SK-N-SH (cell line): ENCODE data around the gene SLC2A10. TPM values are rescaled to one million over a fixed set of nuclear protein-coding genes. Genes with fewer than 3 reads are reported as not detected.

Experiments
- CTCF ChIA-PET: fragments of 300-600, 350-600 bp; formaldehyde crosslinking; extraction: SDS; loops from one replicate; lab custom pipeline; 2021; lab: Yijun Ruan, JAX
- POLR2A ChIA-PET: fragments of 350-600 bp; sonication (Branson Sonifier 250); formaldehyde crosslinking; extraction: SDS; loops from one replicate; lab custom pipeline; 2020; ENCODE audit warnings: antibody characterized with exemption, inconsistent platforms; lab: Yijun Ruan, JAX
- DNase-seq: peaks from one replicate; pipeline ENCODE4 v3.0.0; 2012
- H2AFZ ChIP-seq: fragments of 200-600 bp; sonication (generic); 2 replicates; pipeline ENCODE4 v1.8.1; 2016; ENCODE audit warnings: antibody characterized with exemption, mild to moderate bottlenecking, low read depth
- H3F3A ChIP-seq: fragments of 200-600 bp; sonication (generic); replicated peaks from 2 replicates; pipeline ENCODE3; 2016; ENCODE audit warnings: antibody characterized with exemption, mild to moderate bottlenecking; ENCODE audit not compliant: insufficient read depth
- H3K27ac ChIP-seq, 2 experiments: fragments of 200-500 bp in 1 of 2; fragments of 200-600 bp in 1 of 2; sonication (Bioruptor generic) in 1 of 2; sonication (generic), shearing (Covaris generic) in 1 of 2; 2 replicates each; pipeline versions ENCODE4 v1.5.1 to v1.6.1; 2014 to 2016; ENCODE audit warnings: low read depth in 2 of 2, inconsistent platforms in 1 of 2, low read length in 1 of 2, mild to moderate bottlenecking in 1 of 2, mixed read lengths in 1 of 2
- H3K27me3 ChIP-seq: fragments of 200-600 bp; sonication (generic), shearing (Covaris generic); 2 replicates; pipeline ENCODE4 v1.6.1; 2016; ENCODE audit warnings: mixed run types; ENCODE audit not compliant: insufficient read depth
- H3K36me3 ChIP-seq, 2 experiments: fragments of 200-500 bp in 1 of 2; fragments of 200-600 bp in 1 of 2; sonication (Bioruptor generic) in 1 of 2; sonication (generic) in 1 of 2; replicated peaks in 1 of 2; 2 replicates each; pipeline versions ENCODE3 to v1.5.1; 2014 to 2016; ENCODE audit warnings: low read length in 1 of 2, mild to moderate bottlenecking in 1 of 2; ENCODE audit not compliant: insufficient read depth in 2 of 2, control insufficient read depth in 1 of 2
- H3K4me1 ChIP-seq, 2 experiments: fragments of 200-500 bp in 1 of 2; fragments of 200-600 bp in 1 of 2; sonication (Bioruptor generic) in 1 of 2; sonication (generic), shearing (Covaris generic) in 1 of 2; 2 replicates each; pipeline versions ENCODE4 v1.5.1 to v1.6.1; 2014 to 2016; ENCODE audit warnings: low read depth in 1 of 2, low read length in 1 of 2, mixed run types in 1 of 2; ENCODE audit not compliant: insufficient read depth in 2 of 2, control insufficient read depth in 1 of 2
- H3K4me2 ChIP-seq: fragments of 200-600 bp; sonication (generic), shearing (Covaris generic); 2 replicates; pipeline ENCODE4 v1.6.1; 2017; ENCODE audit warnings: mixed run types
- H3K4me3 ChIP-seq, 2 experiments: fragments of 200-500 bp in 1 of 2; fragments of 200-600 bp in 1 of 2; sonication (Bioruptor generic) in 1 of 2; sonication (generic), shearing (Covaris generic) in 1 of 2; 2 replicates each; pipeline versions ENCODE4 v1.5.1 to v1.8.1; 2014 to 2016; ENCODE audit warnings: low read depth in 2 of 2, inconsistent platforms in 1 of 2, low read length in 1 of 2, mild to moderate bottlenecking in 1 of 2, mixed read lengths in 1 of 2, moderate library complexity in 1 of 2
- H3K79me2 ChIP-seq: fragments of 200-600 bp; sonication (generic); 2 replicates; pipeline ENCODE4 v1.8.1; 2017; ENCODE audit warnings: mild to moderate bottlenecking; ENCODE audit not compliant: insufficient read depth
- H3K9ac ChIP-seq: fragments of 200-600 bp; sonication (generic); 2 replicates; pipeline ENCODE4 v1.6.1; 2017; ENCODE audit warnings: mixed run types
- H3K9me2 ChIP-seq: fragments of 200-600 bp; sonication (generic); 2 replicates; pipeline ENCODE4 v1.6.1; 2017; ENCODE audit warnings: mixed run types
- H3K9me3 ChIP-seq: fragments of 200-600 bp; sonication (generic); 2 replicates; pipeline ENCODE4 v1.6.1; 2017; ENCODE audit warnings: mixed run types, mild to moderate bottlenecking, moderate library complexity
- H4K20me1 ChIP-seq: fragments of 200-600 bp; sonication (generic); 2 replicates; pipeline ENCODE4 v1.6.1; 2017; ENCODE audit warnings: mild to moderate bottlenecking, mixed run types; ENCODE audit not compliant: insufficient read depth
- CHD2 ChIP-seq: fragments of 150-350 bp; IDR thresholded peaks from 2 replicates; pipeline ENCODE4 v1.6.1; 2018; ENCODE audit warnings: low read length; ENCODE audit not compliant: partially characterized antibody
- ELF1 ChIP-seq: IDR thresholded peaks from 2 replicates; pipeline ENCODE4 v1.4.0; 2012
- EP300 ChIP-seq, 2 experiments: IDR thresholded peaks; 2 replicates each; pipeline versions ENCODE4 v1.4.0 to v1.6.1; 2012; ENCODE audit warnings: borderline replicate concordance in 1 of 2, low read depth in 1 of 2, low read length in 1 of 2
- FOSL2 ChIP-seq: IDR thresholded peaks from 2 replicates; pipeline ENCODE4 v1.4.0; 2012; ENCODE audit warnings: low read depth, mild to moderate bottlenecking, moderate library complexity, borderline replicate concordance
- FOXJ3 ChIP-seq: sonication (generic); formaldehyde crosslinking; IDR thresholded peaks from 2 replicates; pipeline ENCODE4 v1.5.1; 2020; ENCODE audit warnings: mild to moderate bottlenecking, missing genetic modification reagents
- FOXM1 ChIP-seq: IDR thresholded peaks from 2 replicates; pipeline ENCODE4 v1.4.0; 2012; ENCODE audit warnings: low read depth, mild to moderate bottlenecking
- GABPA ChIP-seq: IDR thresholded peaks from 2 replicates; pipeline ENCODE4 v1.4.0; 2012; ENCODE audit warnings: low read depth, mild to moderate bottlenecking
- JUND ChIP-seq: IDR thresholded peaks from 2 replicates; pipeline ENCODE4 v1.4.0; 2012
- MEF2A ChIP-seq: IDR thresholded peaks from 2 replicates; pipeline ENCODE4 v1.4.0; 2012; ENCODE audit warnings: low read depth, borderline replicate concordance
- MXI1 ChIP-seq: IDR thresholded peaks from 2 replicates; pipeline ENCODE4 v1.6.1; 2012; ENCODE audit warnings: mild to moderate bottlenecking, low read depth, low read length, improper control_type of control experiment
- POLR2AphosphoS5 ChIP-seq: IDR thresholded peaks from 2 replicates; pipeline ENCODE4 v1.6.1; 2012; ENCODE audit warnings: low read depth, low read length
- RAD21 ChIP-seq: IDR thresholded peaks from 2 replicates; pipeline ENCODE4 v1.6.1; 2012; ENCODE audit warnings: mild to moderate bottlenecking, low read length
- RCOR1 ChIP-seq: fragments of 150-350 bp; IDR thresholded peaks from 2 replicates; pipeline ENCODE4 v1.6.1; 2017; ENCODE audit warnings: antibody characterized with exemption, low read length
- RXRA ChIP-seq: IDR thresholded peaks from 2 replicates; pipeline ENCODE4 v1.4.0; 2012; ENCODE audit warnings: low read depth, mild to moderate bottlenecking, borderline replicate concordance
- SIN3A ChIP-seq: IDR thresholded peaks from 2 replicates; pipeline ENCODE4 v1.6.1; 2012; ENCODE audit warnings: low read depth, mild to moderate bottlenecking, low read length, moderate library complexity, borderline replicate concordance
- TAF1 ChIP-seq: IDR thresholded peaks from 2 replicates; pipeline ENCODE4 v1.6.1; 2012; ENCODE audit warnings: low read depth, mild to moderate bottlenecking, low read length, moderate library complexity, borderline replicate concordance
- TEAD4 ChIP-seq: IDR thresholded peaks from 2 replicates; pipeline ENCODE4 v1.4.0; 2012; ENCODE audit warnings: mild to moderate bottlenecking, borderline replicate concordance; ENCODE audit not compliant: insufficient read depth
- YY1 ChIP-seq: IDR thresholded peaks from 2 replicates; pipeline ENCODE4 v1.4.0; 2012; ENCODE audit warnings: low read depth, mild to moderate bottlenecking
- WGBS: methylation state at CpG from one replicate; pipeline ENCODE4 v1.1.6; 2017; ENCODE audit warnings: low lambda C conversion rate; 5-methylcytosine and 5-hydroxymethylcytosine counted together
- polyA plus RNA-seq, 3 experiments: library from polyadenylated mRNA; depleted of rRNA; stranded (reverse); fragments of >200 nt; gene quantifications; 2 replicates each; pipeline ENCODE4 v1.2.3, GENCODE V29; 2012
- TF ChIP-seq, protein P1 (sequence below): IDR thresholded peaks from 2 replicates; pipeline ENCODE4 v1.4.0; 2012; ENCODE audit warnings: low read depth
- TF ChIP-seq, protein P2 (sequence below): IDR thresholded peaks from 2 replicates; pipeline ENCODE4; 2012
- TF ChIP-seq, protein P3 (sequence below): fragments of 150-350 bp; IDR thresholded peaks from 2 replicates; pipeline ENCODE4 v1.6.1; 2016; ENCODE audit warnings: mild to moderate bottlenecking, low read depth, low read length
- TF ChIP-seq, protein P4 (sequence below): IDR thresholded peaks from 2 replicates; pipeline ENCODE4 v1.6.1; 2012; ENCODE audit warnings: mild to moderate bottlenecking, low read depth, low read length, moderate library complexity
- TF ChIP-seq, protein P5 (sequence below): IDR thresholded peaks from 2 replicates; pipeline ENCODE4 v1.4.0; 2012; ENCODE audit warnings: low read depth, borderline replicate concordance
- TF ChIP-seq, protein P6 (sequence below): IDR thresholded peaks from 2 replicates; pipeline ENCODE4 v1.4.0; 2012; ENCODE audit warnings: low read depth, borderline replicate concordance

SLC2A10 gene
- polyA plus RNA-seq, 1 of the 3 experiments (the other 2 are of a cell fraction) = 12.6 TPM

DNA sequence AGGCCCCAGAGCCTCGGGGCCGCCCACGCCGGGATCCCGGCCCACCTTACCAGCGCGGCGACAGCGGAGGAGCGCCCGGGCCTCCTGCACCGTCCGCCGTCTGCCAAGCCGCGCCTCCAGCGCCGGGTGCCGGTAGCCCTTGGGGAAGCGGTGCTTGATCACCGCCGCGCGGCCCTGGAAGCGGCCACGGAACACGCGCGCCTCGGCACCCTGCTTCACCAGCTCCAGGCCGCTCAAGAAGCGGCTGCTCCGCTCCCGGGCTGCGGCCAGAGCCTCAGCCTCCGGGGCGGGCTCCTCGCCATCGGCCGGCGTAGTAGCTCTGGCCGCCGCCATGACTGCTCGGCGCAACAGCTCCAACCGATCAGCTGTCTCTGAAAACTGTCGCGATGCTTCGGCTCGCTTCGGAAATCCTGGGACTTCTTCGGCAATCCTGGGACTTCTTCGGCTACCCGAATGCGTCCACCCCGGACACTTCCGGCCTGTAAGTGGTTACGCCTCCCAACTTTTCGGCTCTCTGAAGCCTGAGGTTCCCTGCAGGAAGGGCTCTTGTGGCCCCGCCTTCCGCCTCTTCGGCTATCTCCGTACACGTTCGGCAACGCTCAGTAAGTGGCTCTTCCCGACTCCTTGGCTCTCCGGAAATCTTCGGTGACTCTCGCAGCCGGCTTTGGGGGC is 20.2 kb upstream of the SLC2A10 start, which contains the start of gene TP53RK:
TSS of gene TP53RK (minus strand) at position 363 of the 672 bp plus-strand sequence. CDS start at position 333, 30 bp downstream.
- peaks cover 45% of the 10 kb centered on the region for H3K79me2 ChIP-seq
- peak within 1 kb of the TSS; percentile 71 to 84 for H3K4me3 ChIP-seq
- no peaks in the 10 kb centered on the region for H3K27me3 ChIP-seq
- ChIA-PET CTCF (interaction anchor here (0.9 to 3.4 kb wide), 8 partner anchors 9 to 180 kb away, joined by 3 to 12 read pairs (median 4); no protein-coding TSS in a partner anchor), POLR2A (interaction anchor here (0.6 to 1.6 kb wide), 3 partner anchors 99 to 137 kb away, joined by 3 to 5 read pairs (median 5); no protein-coding TSS in a partner anchor)
- H3K9me2 ChIP-seq = no peaks in the 10 kb centered on the region
- H2AFZ ChIP-seq = peak within 1 kb of the TSS; percentile 87
- WGBS = 1% methylated on average over 30 of the region's 71 CpGs
- H3K4me1 ChIP-seq = peaks cover 4 to 10% of the 10 kb centered on the region in 2 experiments; a peak in 3 of 4 replicates
- DNase-seq = peak; percentile 87
- H4K20me1 ChIP-seq = 0 out of 2 replicates have a peak, but pooled peaks cover 3% of the 10 kb centered on the region
- peaks cover 4% of the 10 kb centered on the region for H3F3A ChIP-seq
- H3K36me3 ChIP-seq = peaks cover 17 to 24% of the 10 kb centered on the region in 2 experiments
- no peaks in the 10 kb centered on the region for H3K9me3 ChIP-seq
- H3K9ac ChIP-seq = peak within 1 kb of the TSS; percentile 89
- peak within 1 kb of the TSS; percentile 87 to 89 for H3K27ac ChIP-seq
- peak within 1 kb of the TSS; percentile 88 for H3K4me2 ChIP-seq
- peak; percentile 53; the same call in 1 of the 2 replicates for TF ChIP-seq ELF1
- TF ChIP-seq SIN3A = peak; percentile 58; the same call in 1 of the 2 replicates
- no peak for TF ChIP-seq JUND
- TF ChIP-seq, protein P1, sequence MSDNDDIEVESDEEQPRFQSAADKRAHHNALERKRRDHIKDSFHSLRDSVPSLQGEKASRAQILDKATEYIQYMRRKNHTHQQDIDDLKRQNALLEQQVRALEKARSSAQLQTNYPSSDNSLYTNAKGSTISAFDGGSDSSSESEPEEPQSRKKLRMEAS = no peak; the same call in 1 of the 2 replicates
- peak; percentile 51; the same call in 1 of the 2 replicates for TF ChIP-seq GABPA
- no peak for TF ChIP-seq POLR2AphosphoS5
- TF ChIP-seq YY1 = peak; percentile 92
- no peak for TF ChIP-seq RXRA
- TF ChIP-seq FOXJ3 (CRISPR knock-in tag) = peak; percentile 54; the same call in 1 of the 2 replicates
- 0 out of 2 replicates have a peak, but pooled peaks have one; percentile 15 for TF ChIP-seq TEAD4
- TF ChIP-seq, protein P2, sequence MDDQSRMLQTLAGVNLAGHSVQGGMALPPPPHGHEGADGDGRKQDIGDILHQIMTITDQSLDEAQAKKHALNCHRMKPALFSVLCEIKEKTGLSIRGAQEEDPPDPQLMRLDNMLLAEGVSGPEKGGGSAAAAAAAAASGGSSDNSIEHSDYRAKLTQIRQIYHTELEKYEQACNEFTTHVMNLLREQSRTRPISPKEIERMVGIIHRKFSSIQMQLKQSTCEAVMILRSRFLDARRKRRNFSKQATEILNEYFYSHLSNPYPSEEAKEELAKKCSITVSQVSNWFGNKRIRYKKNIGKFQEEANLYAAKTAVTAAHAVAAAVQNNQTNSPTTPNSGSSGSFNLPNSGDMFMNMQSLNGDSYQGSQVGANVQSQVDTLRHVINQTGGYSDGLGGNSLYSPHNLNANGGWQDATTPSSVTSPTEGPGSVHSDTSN = 0 out of 2 replicates have a peak, but pooled peaks have one; percentile 41
- peak; percentile 82 for TF ChIP-seq TAF1
- no peak for TF ChIP-seq EP300 (IDR thresholded peaks at IDR 0.05; ENCODE audit: borderline replicate concordance in 1 of 2, low read depth in 1 of 2, low read length in 1 of 2)
- TF ChIP-seq FOXM1 = no peak
- no peak for TF ChIP-seq RCOR1
- TF ChIP-seq, protein P3, sequence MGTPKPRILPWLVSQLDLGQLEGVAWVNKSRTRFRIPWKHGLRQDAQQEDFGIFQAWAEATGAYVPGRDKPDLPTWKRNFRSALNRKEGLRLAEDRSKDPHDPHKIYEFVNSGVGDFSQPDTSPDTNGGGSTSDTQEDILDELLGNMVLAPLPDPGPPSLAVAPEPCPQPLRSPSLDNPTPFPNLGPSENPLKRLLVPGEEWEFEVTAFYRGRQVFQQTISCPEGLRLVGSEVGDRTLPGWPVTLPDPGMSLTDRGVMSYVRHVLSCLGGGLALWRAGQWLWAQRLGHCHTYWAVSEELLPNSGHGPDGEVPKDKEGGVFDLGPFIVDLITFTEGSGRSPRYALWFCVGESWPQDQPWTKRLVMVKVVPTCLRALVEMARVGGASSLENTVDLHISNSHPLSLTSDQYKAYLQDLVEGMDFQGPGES = no peak
- TF ChIP-seq, protein P4, sequence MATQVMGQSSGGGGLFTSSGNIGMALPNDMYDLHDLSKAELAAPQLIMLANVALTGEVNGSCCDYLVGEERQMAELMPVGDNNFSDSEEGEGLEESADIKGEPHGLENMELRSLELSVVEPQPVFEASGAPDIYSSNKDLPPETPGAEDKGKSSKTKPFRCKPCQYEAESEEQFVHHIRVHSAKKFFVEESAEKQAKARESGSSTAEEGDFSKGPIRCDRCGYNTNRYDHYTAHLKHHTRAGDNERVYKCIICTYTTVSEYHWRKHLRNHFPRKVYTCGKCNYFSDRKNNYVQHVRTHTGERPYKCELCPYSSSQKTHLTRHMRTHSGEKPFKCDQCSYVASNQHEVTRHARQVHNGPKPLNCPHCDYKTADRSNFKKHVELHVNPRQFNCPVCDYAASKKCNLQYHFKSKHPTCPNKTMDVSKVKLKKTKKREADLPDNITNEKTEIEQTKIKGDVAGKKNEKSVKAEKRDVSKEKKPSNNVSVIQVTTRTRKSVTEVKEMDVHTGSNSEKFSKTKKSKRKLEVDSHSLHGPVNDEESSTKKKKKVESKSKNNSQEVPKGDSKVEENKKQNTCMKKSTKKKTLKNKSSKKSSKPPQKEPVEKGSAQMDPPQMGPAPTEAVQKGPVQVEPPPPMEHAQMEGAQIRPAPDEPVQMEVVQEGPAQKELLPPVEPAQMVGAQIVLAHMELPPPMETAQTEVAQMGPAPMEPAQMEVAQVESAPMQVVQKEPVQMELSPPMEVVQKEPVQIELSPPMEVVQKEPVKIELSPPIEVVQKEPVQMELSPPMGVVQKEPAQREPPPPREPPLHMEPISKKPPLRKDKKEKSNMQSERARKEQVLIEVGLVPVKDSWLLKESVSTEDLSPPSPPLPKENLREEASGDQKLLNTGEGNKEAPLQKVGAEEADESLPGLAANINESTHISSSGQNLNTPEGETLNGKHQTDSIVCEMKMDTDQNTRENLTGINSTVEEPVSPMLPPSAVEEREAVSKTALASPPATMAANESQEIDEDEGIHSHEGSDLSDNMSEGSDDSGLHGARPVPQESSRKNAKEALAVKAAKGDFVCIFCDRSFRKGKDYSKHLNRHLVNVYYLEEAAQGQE = no peak
- TF ChIP-seq, protein P5, sequence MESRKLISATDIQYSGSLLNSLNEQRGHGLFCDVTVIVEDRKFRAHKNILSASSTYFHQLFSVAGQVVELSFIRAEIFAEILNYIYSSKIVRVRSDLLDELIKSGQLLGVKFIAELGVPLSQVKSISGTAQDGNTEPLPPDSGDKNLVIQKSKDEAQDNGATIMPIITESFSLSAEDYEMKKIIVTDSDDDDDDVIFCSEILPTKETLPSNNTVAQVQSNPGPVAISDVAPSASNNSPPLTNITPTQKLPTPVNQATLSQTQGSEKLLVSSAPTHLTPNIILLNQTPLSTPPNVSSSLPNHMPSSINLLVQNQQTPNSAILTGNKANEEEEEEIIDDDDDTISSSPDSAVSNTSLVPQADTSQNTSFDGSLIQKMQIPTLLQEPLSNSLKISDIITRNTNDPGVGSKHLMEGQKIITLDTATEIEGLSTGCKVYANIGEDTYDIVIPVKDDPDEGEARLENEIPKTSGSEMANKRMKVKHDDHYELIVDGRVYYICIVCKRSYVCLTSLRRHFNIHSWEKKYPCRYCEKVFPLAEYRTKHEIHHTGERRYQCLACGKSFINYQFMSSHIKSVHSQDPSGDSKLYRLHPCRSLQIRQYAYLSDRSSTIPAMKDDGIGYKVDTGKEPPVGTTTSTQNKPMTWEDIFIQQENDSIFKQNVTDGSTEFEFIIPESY = peak; percentile 93
- TF ChIP-seq RAD21 = no peak
- no peak; the same call in 1 of the 2 replicates for TF ChIP-seq MXI1
- peak; percentile 92 for TF ChIP-seq CHD2
- TF ChIP-seq, protein P6, sequence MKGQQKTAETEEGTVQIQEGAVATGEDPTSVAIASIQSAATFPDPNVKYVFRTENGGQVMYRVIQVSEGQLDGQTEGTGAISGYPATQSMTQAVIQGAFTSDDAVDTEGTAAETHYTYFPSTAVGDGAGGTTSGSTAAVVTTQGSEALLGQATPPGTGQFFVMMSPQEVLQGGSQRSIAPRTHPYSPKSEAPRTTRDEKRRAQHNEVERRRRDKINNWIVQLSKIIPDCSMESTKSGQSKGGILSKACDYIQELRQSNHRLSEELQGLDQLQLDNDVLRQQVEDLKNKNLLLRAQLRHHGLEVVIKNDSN = peak; percentile 44; the same call in 1 of the 2 replicates
- TF ChIP-seq FOSL2 = no peak
- TF ChIP-seq MEF2A = no peak
